Fibroblast of pulmonary artery (primary cell): ENCODE results near the gene EBI3.

Source experiments
- DNase-seq: peaks from one replicate; pipeline ENCODE4 v3.0.0-alpha.2; 2010; ENCODE audit warnings: low read depth
- H3K4me3 ChIP-seq: replicated peaks from 2 replicates; pipeline ENCODE4 v1.5.1; 2011; ENCODE audit warnings: low read depth, mild to moderate bottlenecking, control low read depth, low read length, moderate library complexity
- TF ChIP-seq, protein P1 (sequence below): IDR thresholded peaks from 2 replicates; pipeline ENCODE4 v1.5.1; 2011; ENCODE audit warnings: mild to moderate bottlenecking, control low read depth, low read length, inconsistent platforms; ENCODE audit errors: missing control alignments

The EBI3 gene

DNA sequence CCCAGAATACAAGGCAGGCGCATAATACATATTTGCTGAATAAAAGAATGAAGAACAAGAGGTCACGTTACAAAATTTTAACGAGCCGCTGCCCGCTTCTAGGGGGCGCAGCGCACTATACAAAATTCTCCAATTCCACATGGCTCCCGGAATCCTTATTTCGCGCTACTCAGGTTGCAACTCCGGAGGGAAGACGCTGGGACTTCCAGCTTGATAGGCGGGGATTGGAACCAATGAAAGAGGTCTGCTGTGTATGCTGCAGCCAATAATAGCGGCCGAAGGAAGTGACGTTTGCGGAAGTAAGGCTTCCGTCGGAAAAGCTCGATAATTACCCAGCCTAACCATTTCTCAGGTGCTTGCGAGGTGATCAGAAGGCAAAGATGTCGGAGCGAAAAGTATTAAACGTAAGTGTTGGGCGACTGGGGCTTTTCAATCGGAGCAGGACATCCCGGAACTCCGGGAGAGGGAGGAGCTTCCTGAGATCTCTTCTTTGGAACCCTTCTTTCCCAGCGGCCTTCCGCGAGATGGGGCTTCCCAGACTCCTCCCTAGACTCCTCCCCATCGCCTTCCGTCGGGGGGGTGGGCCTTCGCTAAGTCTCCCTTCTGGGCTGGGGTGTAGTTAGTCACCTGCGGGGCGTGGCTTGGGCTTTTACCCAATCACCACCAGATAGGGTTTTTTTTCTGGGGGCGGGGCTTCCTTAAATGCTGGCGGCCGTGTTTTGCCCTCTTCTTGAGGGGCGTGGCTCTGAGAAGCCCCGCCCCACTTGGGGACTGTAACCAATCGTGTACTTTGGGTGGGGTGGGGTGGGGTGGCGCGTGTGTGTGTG, 17.7 kb downstream of the EBI3 start, which contains the start of gene YJU2:
YJU2 (plus strand) TSS at position 314 of the 827 bp plus-strand sequence; CDS start at position 381, 67 bp downstream.
- TF ChIP-seq, protein P1, sequence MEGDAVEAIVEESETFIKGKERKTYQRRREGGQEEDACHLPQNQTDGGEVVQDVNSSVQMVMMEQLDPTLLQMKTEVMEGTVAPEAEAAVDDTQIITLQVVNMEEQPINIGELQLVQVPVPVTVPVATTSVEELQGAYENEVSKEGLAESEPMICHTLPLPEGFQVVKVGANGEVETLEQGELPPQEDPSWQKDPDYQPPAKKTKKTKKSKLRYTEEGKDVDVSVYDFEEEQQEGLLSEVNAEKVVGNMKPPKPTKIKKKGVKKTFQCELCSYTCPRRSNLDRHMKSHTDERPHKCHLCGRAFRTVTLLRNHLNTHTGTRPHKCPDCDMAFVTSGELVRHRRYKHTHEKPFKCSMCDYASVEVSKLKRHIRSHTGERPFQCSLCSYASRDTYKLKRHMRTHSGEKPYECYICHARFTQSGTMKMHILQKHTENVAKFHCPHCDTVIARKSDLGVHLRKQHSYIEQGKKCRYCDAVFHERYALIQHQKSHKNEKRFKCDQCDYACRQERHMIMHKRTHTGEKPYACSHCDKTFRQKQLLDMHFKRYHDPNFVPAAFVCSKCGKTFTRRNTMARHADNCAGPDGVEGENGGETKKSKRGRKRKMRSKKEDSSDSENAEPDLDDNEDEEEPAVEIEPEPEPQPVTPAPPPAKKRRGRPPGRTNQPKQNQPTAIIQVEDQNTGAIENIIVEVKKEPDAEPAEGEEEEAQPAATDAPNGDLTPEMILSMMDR, result peak; percentile 50
- DNase-seq, result peak; percentile 100
- peak within 1 kb of the TSS; percentile 81 for H3K4me3 ChIP-seq

DNA sequence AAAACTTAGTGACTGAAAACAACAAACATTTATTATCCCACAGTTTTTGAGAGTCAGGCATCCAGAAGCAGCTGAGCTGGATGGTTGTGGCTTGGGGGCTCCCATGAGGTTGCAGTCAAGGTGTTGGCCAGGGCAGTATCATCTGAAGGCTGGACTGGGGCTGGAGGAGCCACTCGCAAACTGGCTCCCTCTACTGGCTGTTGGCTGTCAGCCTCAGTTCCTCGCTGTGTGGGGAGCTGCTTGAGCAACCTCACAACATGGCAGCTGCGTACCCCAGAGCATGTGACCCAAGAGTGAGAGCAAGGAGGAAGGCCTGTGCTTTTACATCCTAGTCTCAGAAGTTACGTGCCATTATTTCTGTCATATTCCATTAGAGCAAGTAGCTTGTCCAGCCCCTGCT, 27.2 kb downstream of the EBI3 start:
- no peak overlapping the region for H3K4me3 ChIP-seq
- TF ChIP-seq, protein P1, result no peak
- no peak for DNase-seq

DNA sequence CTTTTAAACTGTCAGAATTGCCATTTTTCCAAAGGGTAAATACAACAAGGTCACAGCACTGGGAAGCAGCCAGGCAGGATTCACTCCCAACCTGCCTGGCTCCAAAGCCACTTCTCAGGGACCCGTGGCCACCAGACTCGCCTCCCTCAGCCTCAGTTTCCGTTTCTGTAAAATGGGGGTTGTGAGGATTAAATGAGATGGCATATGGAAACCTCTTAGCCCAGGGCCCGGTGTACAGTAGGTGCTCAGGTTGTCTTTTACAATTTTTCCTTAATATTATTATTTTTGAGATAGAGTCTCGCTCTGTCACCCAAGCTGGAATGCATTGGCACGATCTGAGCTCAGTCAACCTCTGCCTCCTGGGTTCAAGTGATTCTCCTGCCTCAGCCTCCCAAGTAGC, 27.7 kb downstream of the EBI3 start:
- no peak for DNase-seq
- TF ChIP-seq, protein P1, result no peak
- no peak overlapping the region for H3K4me3 ChIP-seq

DNA sequence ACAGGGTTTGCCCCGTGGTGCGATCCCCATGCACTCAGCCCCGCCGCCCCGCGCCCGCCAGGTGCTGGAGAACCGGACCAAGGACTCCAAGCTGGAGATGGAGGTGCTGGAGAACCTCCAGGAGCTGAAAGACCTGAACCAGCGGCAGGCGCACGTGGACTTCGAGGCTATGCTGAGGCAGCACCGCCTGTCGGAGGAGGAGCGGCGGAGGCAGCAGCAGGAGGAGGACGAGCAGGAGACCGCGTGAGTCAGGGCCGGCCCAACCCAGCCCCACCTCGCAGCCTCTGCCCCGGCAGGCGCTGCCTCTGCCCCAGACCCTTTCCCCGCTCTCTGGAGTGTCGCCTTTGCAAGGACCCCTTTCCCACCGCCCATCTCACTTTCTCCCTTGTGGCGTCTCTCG, 28.9 kb downstream of the EBI3 start:
- no peak for DNase-seq
- TF ChIP-seq, protein P1, result no peak
- no peak overlapping the region for H3K4me3 ChIP-seq

DNA sequence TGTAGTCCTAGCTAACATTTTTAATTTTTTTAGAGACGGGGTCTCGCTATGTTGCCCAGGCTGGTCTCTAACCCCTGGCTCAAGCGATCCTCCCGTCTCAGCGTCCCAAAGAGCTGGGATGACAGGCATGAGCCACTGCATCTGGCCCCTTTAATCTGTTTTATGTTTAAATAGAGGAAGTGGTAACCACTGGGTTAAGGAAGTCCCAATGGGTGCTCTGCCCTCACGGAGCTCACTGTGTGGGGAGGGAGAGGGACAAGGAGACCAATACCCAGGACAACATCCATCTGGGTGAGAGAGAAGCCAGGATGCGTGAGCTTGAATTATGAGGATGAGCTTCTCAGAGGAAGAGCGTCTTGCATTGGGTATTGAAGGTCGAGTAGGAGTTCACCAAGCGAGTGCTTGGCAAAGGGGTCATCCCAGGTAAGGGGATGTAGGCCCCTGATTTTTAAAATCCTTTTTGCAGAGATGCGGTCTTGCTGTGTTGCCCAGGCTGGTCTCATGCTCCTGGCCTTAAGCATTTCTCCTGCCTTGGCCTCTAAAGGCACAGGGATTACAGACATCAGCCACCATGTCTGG, 31.4 kb downstream of the EBI3 start:
- TF ChIP-seq, protein P1, result no peak
- DNase-seq, result no peak
- no peak overlapping the region for H3K4me3 ChIP-seq

DNA sequence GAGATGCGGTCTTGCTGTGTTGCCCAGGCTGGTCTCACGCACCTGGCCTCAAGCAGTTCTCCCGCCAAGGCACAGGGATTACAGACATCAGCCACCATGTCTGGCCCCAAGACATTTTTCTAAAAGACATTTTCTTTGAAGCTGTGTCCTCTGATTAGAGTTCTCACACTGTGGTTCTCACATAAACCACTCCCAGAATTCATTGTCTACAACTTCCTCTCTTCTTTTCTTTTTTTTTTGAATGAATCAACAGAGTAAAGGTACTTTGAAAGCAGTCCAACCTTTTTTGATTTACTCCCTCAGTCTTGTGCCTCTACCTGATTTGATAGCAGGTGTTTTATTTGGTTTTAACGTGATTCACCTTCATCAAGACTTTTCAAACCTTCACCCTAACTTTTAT, 35.5 kb downstream of the EBI3 start:
- TF ChIP-seq, protein P1, result no peak
- no peak overlapping the region for H3K4me3 ChIP-seq
- no peak for DNase-seq
